Tibial nerve (tissue), 4 donors: ENCODE data around the gene MAP4K4.

Experiments used
- EP300 ChIP-seq, 2 donors: sonication (generic); formaldehyde crosslinking; IDR thresholded peaks; one replicate each; pipeline ENCODE4 v1.6.1; 2017; ENCODE audit warnings: antibody characterized with exemption in 2 of 2, mild to moderate bottlenecking in 1 of 2
- POLR2A ChIP-seq, 2 donors: fragments of 450-650 bp; IDR thresholded peaks; one replicate each; pipeline ENCODE4 v1.6.1; 2017; ENCODE audit warnings: antibody characterized with exemption in 2 of 2, mild to moderate bottlenecking in 2 of 2, moderate library complexity in 2 of 2
- TF ChIP-seq, protein P1 (sequence below), 5 experiments: fragments of 200-600 bp in 3 of 5; fragments of 450-650 bp in 2 of 5; sonication (generic) in 3 of 5; IDR thresholded peaks; one replicate each; pipeline ENCODE4 v1.5.1; 2016 to 2019; ENCODE audit warnings: antibody characterized with exemption in 5 of 5, mild to moderate bottlenecking in 3 of 5, moderate library complexity in 2 of 5

GRCh38 chr2:101870444-101870843 lies 172.9 kb downstream of the MAP4K4 start:
- TF ChIP-seq, protein P1, sequence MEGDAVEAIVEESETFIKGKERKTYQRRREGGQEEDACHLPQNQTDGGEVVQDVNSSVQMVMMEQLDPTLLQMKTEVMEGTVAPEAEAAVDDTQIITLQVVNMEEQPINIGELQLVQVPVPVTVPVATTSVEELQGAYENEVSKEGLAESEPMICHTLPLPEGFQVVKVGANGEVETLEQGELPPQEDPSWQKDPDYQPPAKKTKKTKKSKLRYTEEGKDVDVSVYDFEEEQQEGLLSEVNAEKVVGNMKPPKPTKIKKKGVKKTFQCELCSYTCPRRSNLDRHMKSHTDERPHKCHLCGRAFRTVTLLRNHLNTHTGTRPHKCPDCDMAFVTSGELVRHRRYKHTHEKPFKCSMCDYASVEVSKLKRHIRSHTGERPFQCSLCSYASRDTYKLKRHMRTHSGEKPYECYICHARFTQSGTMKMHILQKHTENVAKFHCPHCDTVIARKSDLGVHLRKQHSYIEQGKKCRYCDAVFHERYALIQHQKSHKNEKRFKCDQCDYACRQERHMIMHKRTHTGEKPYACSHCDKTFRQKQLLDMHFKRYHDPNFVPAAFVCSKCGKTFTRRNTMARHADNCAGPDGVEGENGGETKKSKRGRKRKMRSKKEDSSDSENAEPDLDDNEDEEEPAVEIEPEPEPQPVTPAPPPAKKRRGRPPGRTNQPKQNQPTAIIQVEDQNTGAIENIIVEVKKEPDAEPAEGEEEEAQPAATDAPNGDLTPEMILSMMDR (IDR thresholded peaks at IDR 0.05) = no peak
- TF ChIP-seq EP300 (IDR thresholded peaks at IDR 0.05) (no peak), POLR2A (IDR thresholded peaks at IDR 0.05) (no peak)
